ENCODE data around the gene TSHZ3. TPM values are rescaled to one million over a fixed set of nuclear protein-coding genes. Genes with fewer than 3 reads are reported as not detected.
A peak's percentile ranks its signal among the peaks of the same experiment; 100 is the strongest.

The TSHZ3 gene
- total and polyA plus RNA-seq, 2 of the 8 experiments (the other 6 are each of a cell fraction or from before 2014, with no cell fraction given): 3.1 to 12.3 TPM

GRCh38 chr19:31338069-31338776 lies 11.0 kb downstream of the TSHZ3 start (continued):
- no peak for TF ChIP-seq SIRT6 (IDR thresholded peaks at IDR 0.05; ENCODE audit: low read length)
- TF ChIP-seq KDM4A (IDR thresholded peaks at IDR 0.05; ENCODE audit: low read depth, low read length, severe bottlenecking): no peak
- 0 out of 2 replicates have a peak, but pooled peaks have one; percentile 43 for TF ChIP-seq TCF12 (IDR thresholded peaks at IDR 0.05; ENCODE audit: low read depth, low read length)
- TF ChIP-seq CHD2 (IDR thresholded peaks at IDR 0.05; ENCODE audit: low read length): no peak
- peak in 1 of 2 experiments; percentile 68; a peak in 1 of 4 replicates for TF ChIP-seq SIN3A (conservative IDR thresholded peaks at IDR 0.05 in 1 of 2, IDR thresholded peaks at IDR 0.05 in 1 of 2; ENCODE audit: low read depth in 1 of 2, low read length in 2 of 2)
- TF ChIP-seq RAD21 (IDR thresholded peaks at IDR 0.05 in 1 of 2, conservative IDR thresholded peaks at IDR 0.05 in 1 of 2; ENCODE audit: low read depth in 2 of 2, low read length in 2 of 2): peak; percentile 64 to 78
